Body of pancreas (tissue), 4 donors: ENCODE results near the gene PTK7.

Experiments
- CTCF ChIP-seq, 7 experiments: fragments of 450-650 bp in 4 of 7; fragments of 200-600 bp in 3 of 7; sonication (generic) in 3 of 7; IDR thresholded peaks; one replicate each; pipeline ENCODE4 v1.5.1; 2016 to 2019; ENCODE audit warnings: antibody characterized with exemption in 7 of 7
- POLR2A ChIP-seq, 3 donors: fragments of 450-650 bp; IDR thresholded peaks; one replicate each; pipeline ENCODE4 v1.6.1; 2016; ENCODE audit warnings: antibody characterized with exemption in 3 of 3, mild to moderate bottlenecking in 2 of 3

DNA sequence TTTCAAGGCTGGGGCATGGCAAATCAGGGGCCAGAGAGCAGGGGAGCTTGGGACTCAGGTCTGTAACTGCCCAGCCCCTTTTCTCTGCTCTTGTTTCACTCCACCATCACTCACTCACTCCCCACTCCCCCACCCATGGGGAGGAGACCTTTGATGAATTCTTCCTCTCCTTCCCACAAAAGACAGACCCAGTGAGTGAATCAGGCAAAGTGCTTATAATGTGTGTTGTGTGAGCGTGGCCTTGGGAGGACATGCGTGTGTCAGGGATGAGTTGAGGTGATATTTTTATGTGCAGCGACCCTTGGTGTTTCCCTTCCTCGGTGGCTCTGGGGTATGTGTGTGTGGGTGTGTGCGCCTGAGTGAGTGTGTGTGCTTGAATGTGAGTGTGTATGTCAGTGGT is 104.9 kb downstream of the PTK7 start:
- no peak for TF ChIP-seq CTCF (IDR thresholded peaks at IDR 0.05)
- TF ChIP-seq POLR2A (IDR thresholded peaks at IDR 0.05), result no peak
